ENCODE data around the gene DSTN.

The DSTN gene

GRCh38 chr20:17580895-17581294 lies 11.0 kb downstream of the DSTN start:
- DNase-seq (ENCODE audit: low spot score), result no peak

GRCh38 chr20:17583126-17583525 lies 13.3 kb downstream of the DSTN start:
- no peak for DNase-seq (ENCODE audit: low spot score)

GRCh38 chr20:17584689-17585088 lies 14.8 kb downstream of the DSTN start:
- no peak for DNase-seq (ENCODE audit: low spot score)

- DNase-seq (ENCODE audit: low spot score), result no peak
Observed at GRCh38 chr20:17586250-17586649, 16.4 kb downstream of the DSTN start.

- no peak for DNase-seq (ENCODE audit: low spot score)
Observed at GRCh38 chr20:17587148-17587547, 17.3 kb downstream of the DSTN start.

- DNase-seq (ENCODE audit: low spot score), result no peak
Observed at GRCh38 chr20:17587824-17588223, 17.9 kb downstream of the DSTN start.

- no peak for DNase-seq (ENCODE audit: low spot score)
Observed at GRCh38 chr20:17589161-17589834, 19.4 kb downstream of the DSTN start.

- DNase-seq (ENCODE audit: low spot score), result no peak
Observed at GRCh38 chr20:17590245-17590644, 20.4 kb downstream of the DSTN start.

GRCh38 chr20:17593902-17594301 lies 24.0 kb downstream of the DSTN start:
- DNase-seq (ENCODE audit: low spot score), result no peak

- DNase-seq (ENCODE audit: low spot score), result no peak
Observed at GRCh38 chr20:17594443-17594842, 24.6 kb downstream of the DSTN start.

- DNase-seq (ENCODE audit: low spot score), result no peak
Observed at GRCh38 chr20:17595856-17596255, 26.0 kb downstream of the DSTN start.

GRCh38 chr20:17598013-17598550 lies 28.2 kb downstream of the DSTN start:
- DNase-seq (ENCODE audit: low spot score), result no peak

- no peak for DNase-seq (ENCODE audit: low spot score)
Observed at GRCh38 chr20:17601957-17602356, 32.1 kb downstream of the DSTN start.

GRCh38 chr20:17602493-17602892 lies 32.6 kb downstream of the DSTN start:
- DNase-seq (ENCODE audit: low spot score), result no peak

GRCh38 chr20:17605131-17605660 lies 35.3 kb downstream of the DSTN start:
- no peak for DNase-seq (ENCODE audit: low spot score)

- no peak for DNase-seq (ENCODE audit: low spot score)
Observed at GRCh38 chr20:17606001-17606400, 36.1 kb downstream of the DSTN start.

GRCh38 chr20:17608701-17609497 lies 39.0 kb downstream of the DSTN start:
- no peak for DNase-seq (ENCODE audit: low spot score)

- no peak for DNase-seq (ENCODE audit: low spot score)
Observed at GRCh38 chr20:17609811-17610377, 40.0 kb downstream of the DSTN start.

- peak; percentile 83 for DNase-seq (ENCODE audit: low spot score)
Observed at GRCh38 chr20:17610566-17611289, 40.9 kb downstream of the DSTN start.

GRCh38 chr20:17611290-17611539 lies 41.3 kb downstream of the DSTN start:
- no peak for DNase-seq (ENCODE audit: low spot score)

- no peak for DNase-seq (ENCODE audit: low spot score)
Observed at GRCh38 chr20:17611540-17612286, 41.8 kb downstream of the DSTN start.

All from CD4-positive, alpha-beta T cell treated with Interleukin-6 at 100 ng/mL for 8 hours (primary cell).